Activated CD4-positive, CD25-positive, alpha-beta regulatory T cell treated with anti-CD3 and anti-CD28 coated beads, Interleukin-2, amount 50 U/mL, for 72 hours (primary cell): Measurements from ENCODE around the gene TACSTD2.
"Not testable (repeated sequence)": the region's sequence is repeated elsewhere in the genome, so short reads cannot be mapped to it uniquely, and the experiment has no call there.

Experiments used
- DNase-seq: peaks from one replicate; pipeline ENCODE4 v3.0.0; 2021

TACSTD2 gene

GRCh38 chr1:58576727-58577653 is at the start of gene TACSTD2:
TACSTD2 (minus strand) TSS chr1:58577252; CDS start chr1:58577156, 96 bp downstream.
- DNase-seq = no peak

- DNase-seq = no peak
These were observed 49.2 kb upstream of the TACSTD2 start for GRCh38 chr1:58626293-58626692.

DNA sequence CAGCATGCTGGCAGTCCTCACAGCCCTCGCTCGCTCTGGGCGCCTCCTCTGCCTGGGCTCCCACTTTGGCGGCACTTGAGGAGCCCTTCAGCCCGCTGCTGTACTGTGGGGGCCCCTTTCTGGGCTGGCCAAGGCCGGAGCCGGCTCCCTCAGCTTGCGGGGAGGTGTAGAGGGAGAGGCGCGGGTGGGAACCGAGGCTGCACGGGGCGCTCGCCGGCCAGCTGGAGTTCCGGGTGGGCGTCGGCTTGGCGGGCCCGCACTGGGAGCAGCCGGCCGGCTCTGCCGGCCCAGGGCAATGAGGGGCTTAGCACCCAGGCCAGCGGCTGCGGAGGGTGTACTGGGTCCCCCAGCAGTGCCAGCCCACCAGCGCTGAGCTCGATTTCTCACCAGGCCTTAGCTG is 46.2 kb upstream of the TACSTD2 start:
- DNase-seq = not testable (repeated sequence)

DNA sequence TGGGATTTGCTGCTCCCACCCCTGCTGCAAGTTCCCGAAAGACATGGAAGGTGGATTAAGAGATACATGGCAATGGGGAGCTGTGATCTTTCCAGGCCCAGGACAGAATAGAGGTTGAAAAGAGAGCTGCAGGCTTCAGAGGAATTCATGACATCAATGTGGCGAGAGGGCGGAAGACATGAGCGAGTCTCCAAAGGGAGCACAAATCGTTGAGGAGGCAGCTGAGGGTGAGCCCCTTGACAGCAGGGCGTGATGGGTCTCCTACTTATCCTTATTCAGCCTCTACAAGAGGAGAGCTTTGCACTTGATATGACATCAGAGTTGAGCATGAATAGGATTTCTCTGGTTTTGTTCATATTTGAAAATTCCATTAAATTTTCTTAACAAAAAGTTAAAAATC is 45.5 kb upstream of the TACSTD2 start:
- no peak for DNase-seq

DNA sequence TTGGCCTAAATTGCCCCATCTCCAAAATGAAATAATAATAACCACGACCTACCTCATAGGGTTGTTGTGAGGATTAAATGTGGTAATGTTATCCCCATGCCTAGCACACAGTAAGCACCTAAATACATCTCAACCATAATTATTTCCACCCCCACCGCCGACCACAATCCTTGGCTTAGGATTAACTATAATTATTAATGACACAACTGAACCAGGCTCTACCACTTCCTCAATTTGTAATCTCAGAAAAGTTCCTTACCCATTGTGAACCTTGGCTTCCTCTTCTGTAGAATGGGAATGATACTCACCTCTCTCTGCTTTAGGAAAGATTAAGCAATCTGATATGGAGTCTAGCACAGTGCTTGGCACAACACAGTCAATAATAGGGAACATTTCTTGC is 44.3 kb upstream of the TACSTD2 start:
- no peak for DNase-seq

DNA sequence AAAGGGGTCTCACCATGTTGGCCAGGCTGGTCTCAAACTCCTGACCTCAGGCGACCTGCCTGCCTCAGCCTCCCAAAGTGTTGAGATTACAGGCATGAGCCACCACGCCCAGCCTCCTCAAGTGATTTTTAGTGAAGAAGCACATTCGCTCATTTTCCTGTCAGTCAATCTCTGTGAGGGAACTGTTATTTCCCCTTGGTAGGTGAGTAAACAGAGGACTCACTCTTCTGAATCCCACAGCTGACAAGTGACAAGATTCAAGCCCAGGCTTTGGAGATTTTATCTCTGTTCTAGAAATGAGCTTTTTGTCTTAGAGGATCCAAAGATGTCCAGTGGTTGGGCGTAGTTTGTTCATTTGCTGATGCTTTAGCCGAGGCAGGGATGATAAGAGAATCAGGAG is 43.9 kb upstream of the TACSTD2 start:
- no peak for DNase-seq

DNA sequence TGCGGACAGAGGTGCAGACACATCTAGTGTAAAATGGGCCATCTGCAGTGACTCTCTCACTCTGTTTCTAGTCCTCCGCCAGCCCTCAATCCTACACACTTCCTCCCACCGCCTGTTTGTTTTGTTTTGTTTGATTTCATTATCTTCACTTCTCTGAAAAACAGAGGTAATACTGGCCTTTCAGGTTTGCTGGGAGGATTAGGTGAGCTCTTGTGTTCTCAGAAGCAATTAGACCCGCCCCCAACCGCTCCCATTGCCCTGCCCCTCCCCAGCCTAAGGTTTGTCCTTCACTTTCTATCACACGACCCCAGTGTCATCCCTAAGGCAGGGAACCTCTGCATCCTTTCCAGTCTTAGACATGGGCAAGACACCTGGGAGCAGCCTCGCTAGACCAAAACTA is 43.2 kb upstream of the TACSTD2 start:
- DNase-seq = no peak

DNA sequence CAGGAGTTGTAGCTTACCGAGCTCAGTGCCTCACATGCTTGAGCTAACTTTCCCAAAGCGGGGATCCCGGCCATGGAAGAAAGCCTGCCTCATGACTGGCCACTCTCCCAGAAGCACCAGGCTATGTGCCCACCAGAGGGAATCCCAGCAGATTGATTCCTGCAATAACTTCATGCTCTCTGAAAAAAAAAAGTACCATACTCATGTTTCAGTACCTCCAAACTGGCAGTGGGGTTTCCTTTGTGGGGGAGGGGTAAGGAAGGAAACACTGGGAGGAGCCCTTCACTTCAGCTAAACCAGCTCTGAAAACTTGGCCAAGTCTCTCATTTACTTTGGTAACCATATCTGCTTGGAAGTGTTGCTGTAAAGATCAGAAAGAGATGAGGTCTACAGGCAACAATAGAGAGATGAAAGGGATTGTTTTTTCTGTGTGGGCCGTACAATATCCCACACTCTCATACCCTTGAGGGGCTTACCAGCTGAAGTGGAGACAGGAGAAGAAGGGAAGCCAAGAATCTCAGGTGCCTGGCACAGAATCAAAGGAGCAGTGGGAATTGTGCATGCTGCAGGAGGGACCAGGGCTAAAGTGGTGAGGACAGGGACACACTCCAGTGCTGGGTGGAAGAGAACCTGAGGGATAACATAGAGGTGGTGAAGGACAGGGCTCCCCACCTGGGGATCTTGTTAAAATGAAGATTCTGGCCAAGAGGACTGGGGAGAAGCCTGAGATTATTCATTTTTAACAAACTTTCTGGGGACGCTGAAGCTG is 42.4 kb upstream of the TACSTD2 start:
- no peak for DNase-seq

GRCh38 chr1:58618303-58618702 is 41.3 kb upstream of the TACSTD2 start:
- no peak for DNase-seq

- no peak for DNase-seq
These were observed 34.9 kb upstream of the TACSTD2 start for GRCh38 chr1:58611861-58612385.

- DNase-seq = no peak
These were observed 31.9 kb upstream of the TACSTD2 start for GRCh38 chr1:58608945-58609344.

DNA sequence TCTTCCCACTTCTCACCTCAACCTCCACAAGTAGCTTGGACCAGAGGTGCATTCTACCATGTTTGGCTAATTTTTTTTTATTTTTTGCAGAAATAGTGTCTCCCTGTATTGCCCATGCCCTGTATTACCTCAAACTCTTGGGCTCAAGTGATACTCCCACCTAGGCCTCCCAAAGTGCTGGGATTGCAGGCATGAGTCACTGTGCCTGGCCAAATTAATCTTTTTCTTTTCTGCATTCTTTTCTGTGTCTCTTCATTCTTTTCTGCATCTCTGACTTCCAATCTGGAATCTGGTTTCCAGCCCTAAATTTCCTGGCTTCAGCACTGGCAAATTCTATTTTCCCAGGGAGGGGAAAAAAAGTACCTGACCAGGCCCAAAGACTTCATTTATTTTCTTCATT is 31.2 kb upstream of the TACSTD2 start:
- no peak for DNase-seq

GRCh38 chr1:58607391-58607790 is 30.3 kb upstream of the TACSTD2 start:
- DNase-seq = no peak

DNA sequence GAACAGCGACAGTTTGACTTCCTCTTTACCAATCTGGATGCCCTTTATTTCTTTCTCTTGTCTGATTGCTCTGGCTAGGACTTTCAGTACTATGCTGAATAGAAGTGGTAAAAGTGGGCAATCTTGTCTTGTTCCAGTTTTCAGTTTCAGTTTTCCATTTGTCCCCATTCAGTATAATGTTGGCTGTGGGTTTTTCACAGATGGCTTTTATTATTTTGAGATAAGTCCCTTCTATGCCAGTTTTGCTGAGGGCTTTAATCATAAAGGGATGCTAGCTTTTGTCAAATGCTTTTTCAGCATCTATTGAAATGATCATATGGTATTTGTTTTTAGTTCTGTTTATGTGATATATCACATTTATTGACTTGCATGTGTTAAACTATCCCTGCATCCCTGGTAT is 24.9 kb upstream of the TACSTD2 start:
- DNase-seq = not testable (repeated sequence)

- DNase-seq = no peak
These were observed 20.9 kb upstream of the TACSTD2 start for GRCh38 chr1:58597996-58598395.

GRCh38 chr1:58597076-58597475 is 20.0 kb upstream of the TACSTD2 start:
- DNase-seq = no peak

GRCh38 chr1:58596631-58597052 is 19.6 kb upstream of the TACSTD2 start:
- DNase-seq = no peak

DNA sequence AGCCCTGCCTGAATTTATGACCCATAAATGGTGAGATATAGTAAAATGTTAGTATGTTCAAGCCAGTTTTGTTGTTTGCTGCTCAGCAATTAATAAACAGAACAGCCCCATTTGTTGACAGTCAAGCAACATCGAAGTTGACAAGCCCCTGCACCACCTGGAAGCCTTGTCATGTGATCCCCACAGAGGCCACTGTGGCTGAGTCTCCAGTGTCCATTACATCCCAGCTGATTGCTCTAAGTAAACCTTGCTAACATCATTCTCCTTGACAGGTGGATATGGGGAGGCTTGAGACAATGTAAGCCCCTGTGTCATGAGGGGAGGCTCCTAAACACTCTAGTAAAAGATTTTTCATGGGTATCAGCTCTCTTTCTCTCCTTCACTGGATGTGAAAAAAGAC is 17.5 kb upstream of the TACSTD2 start:
- no peak for DNase-seq

- no peak for DNase-seq
These were observed 15.6 kb upstream of the TACSTD2 start for GRCh38 chr1:58592522-58593134.

- no peak for DNase-seq
These were observed 14.8 kb upstream of the TACSTD2 start for GRCh38 chr1:58591806-58592205.

- no peak for DNase-seq
These were observed 13.0 kb upstream of the TACSTD2 start for GRCh38 chr1:58590019-58590418.

- DNase-seq = no peak
These were observed 11.3 kb upstream of the TACSTD2 start for GRCh38 chr1:58588396-58588795.

GRCh38 chr1:58587667-58588066 is 10.6 kb upstream of the TACSTD2 start:
- DNase-seq = no peak
